NB4 (cell line): ENCODE data around the gene NR0B2.
"Not testable (repeated sequence)": the region's sequence is repeated elsewhere in the genome, so short reads cannot be mapped to it uniquely, and the experiment has no call there.

ENCODE experiments used
- DNase-seq: peaks from one replicate; pipeline ENCODE4 v3.0.0; 2010; ENCODE audit warnings: low read depth
- H3K4me3 ChIP-seq: one replicate; pipeline ENCODE4 v1.5.1; 2011; ENCODE audit warnings: mild to moderate bottlenecking, low read depth, low read length, moderate library complexity
- MAX ChIP-seq: IDR thresholded peaks from 2 replicates; pipeline ENCODE4 v1.6.1; 2011; ENCODE audit warnings: low read depth, low read length
- MYC ChIP-seq: IDR thresholded peaks from 2 replicates; pipeline ENCODE4 v1.6.1; 2011; ENCODE audit warnings: low read depth, low read length
- POLR2A ChIP-seq: IDR thresholded peaks from 2 replicates; pipeline ENCODE4 v1.6.1; 2011; ENCODE audit warnings: mild to moderate bottlenecking; ENCODE audit not compliant: insufficient read length; ENCODE audit errors: extremely low read depth
- TF ChIP-seq, protein P1 (sequence below): IDR thresholded peaks from one replicate; pipeline ENCODE4 v1.5.1; 2012; ENCODE audit warnings: low read depth, low read length

NR0B2 gene

GRCh38 chr1:26874896-26875295 lies 38.9 kb downstream of the NR0B2 start:
- no peak overlapping the region for H3K4me3 ChIP-seq
- DNase-seq = no peak
- TF ChIP-seq, protein P1, sequence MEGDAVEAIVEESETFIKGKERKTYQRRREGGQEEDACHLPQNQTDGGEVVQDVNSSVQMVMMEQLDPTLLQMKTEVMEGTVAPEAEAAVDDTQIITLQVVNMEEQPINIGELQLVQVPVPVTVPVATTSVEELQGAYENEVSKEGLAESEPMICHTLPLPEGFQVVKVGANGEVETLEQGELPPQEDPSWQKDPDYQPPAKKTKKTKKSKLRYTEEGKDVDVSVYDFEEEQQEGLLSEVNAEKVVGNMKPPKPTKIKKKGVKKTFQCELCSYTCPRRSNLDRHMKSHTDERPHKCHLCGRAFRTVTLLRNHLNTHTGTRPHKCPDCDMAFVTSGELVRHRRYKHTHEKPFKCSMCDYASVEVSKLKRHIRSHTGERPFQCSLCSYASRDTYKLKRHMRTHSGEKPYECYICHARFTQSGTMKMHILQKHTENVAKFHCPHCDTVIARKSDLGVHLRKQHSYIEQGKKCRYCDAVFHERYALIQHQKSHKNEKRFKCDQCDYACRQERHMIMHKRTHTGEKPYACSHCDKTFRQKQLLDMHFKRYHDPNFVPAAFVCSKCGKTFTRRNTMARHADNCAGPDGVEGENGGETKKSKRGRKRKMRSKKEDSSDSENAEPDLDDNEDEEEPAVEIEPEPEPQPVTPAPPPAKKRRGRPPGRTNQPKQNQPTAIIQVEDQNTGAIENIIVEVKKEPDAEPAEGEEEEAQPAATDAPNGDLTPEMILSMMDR = no peak
- TF ChIP-seq MYC = no peak

DNA sequence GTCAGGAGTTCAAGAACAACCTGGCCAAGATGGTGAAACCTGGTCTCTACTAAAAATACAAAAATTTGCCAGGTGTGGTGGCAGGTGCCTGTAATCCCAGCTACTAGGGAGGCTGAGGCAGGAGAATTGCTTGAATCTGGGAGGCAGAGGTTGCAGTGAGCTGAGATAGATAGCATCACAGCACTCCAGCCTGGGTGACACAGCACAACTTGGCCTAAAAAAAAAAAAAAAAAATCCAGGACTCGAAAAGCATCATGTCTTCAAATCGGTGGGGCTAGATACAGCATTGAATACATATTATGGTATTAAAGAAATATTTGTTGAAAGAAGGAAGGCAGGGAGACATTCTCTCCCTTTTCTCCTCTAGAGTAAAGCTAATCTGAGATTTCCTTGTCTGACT lies 40.7 kb downstream of the NR0B2 start:
- not testable (repeated sequence) for H3K4me3 ChIP-seq, DNase-seq

GRCh38 chr1:26864610-26865480 lies 48.9 kb downstream of the NR0B2 start:
- H3K4me3 ChIP-seq = peak overlapping the region; percentile 79
- peak; percentile 78 for TF ChIP-seq MAX
- peak; percentile 87 for TF ChIP-seq MYC
- peak; percentile 84 for TF ChIP-seq POLR2A
- TF ChIP-seq, protein P1 = no peak
- peak; percentile 98 for DNase-seq

GRCh38 chr1:26863685-26864077 lies 50.1 kb downstream of the NR0B2 start:
- TF ChIP-seq MAX = no peak
- no peak for TF ChIP-seq MYC
- TF ChIP-seq POLR2A = no peak
- TF ChIP-seq, protein P1 = no peak
- H3K4me3 ChIP-seq = no peak overlapping the region
- no peak for DNase-seq

DNA sequence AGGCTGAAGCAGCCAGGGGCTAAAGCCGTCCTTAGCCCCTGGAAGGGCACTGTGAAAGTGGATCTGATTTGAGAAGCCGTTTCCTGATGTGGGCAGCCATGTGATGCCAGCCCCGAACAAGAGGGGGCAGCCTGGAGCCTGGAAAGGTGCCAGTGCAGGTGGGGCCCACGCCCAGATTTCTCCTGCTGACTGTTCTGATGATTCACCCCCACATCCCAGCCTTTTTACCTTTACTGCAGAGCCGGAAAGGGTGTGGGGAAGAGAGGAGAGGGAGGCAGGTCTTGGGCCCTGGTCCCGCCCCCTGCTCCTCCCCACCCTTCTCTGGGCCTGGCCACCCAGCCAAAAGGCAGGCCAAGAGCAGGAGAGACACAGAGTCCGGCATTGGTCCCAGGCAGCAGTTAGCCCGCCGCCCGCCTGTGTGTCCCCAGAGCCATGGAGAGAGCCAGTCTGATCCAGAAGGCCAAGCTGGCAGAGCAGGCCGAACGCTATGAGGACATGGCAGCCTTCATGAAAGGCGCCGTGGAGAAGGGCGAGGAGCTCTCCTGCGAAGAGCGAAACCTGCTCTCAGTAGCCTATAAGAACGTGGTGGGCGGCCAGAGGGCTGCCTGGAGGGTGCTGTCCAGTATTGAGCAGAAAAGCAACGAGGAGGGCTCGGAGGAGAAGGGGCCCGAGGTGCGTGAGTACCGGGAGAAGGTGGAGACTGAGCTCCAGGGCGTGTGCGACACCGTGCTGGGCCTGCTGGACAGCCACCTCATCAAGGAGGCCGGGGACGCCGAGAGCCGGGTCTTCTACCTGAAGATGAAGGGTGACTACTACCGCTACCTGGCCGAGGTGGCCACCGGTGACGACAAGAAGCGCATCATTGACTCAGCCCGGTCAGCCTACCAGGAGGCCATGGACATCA lies 50.7 kb downstream of the NR0B2 start, which contains the start of gene SFN:
SFN (plus strand) TSS at position 369 of the 904 bp plus-strand sequence; CDS start at position 433, 64 bp downstream.
- peak; percentile 36 for DNase-seq
- TF ChIP-seq, protein P1 = peak; percentile 51
- peak; percentile 9; the same call in 1 of the 2 replicates for TF ChIP-seq MAX
- TF ChIP-seq MYC = no peak
- TF ChIP-seq POLR2A = no peak
- no peak within 1 kb of the TSS for H3K4me3 ChIP-seq

GRCh38 chr1:26861889-26862378 lies 51.8 kb downstream of the NR0B2 start:
- TF ChIP-seq POLR2A (no peak), MAX (no peak), MYC (no peak)
- TF ChIP-seq, protein P1 = no peak
- DNase-seq = no peak
- no peak overlapping the region for H3K4me3 ChIP-seq
